HCT116 (cell line): Measurements from ENCODE around the gene RRBP1.

Source experiments
- ELF1 ChIP-seq: IDR thresholded peaks from 2 replicates; pipeline ENCODE4 v1.6.1; 2012; ENCODE audit warnings: low read depth, borderline replicate concordance
- EZH2 ChIP-seq: fragments of 200-600 bp; sonication (generic); IDR thresholded peaks from 2 replicates; pipeline ENCODE4 v1.6.1; 2017; ENCODE audit warnings: antibody characterized with exemption, mixed run types
- EZH2phosphoT487 ChIP-seq: fragments of 200-600 bp; IDR thresholded peaks from 2 replicates; pipeline ENCODE4 v1.6.1; 2018; ENCODE audit warnings: antibody characterized with exemption, borderline replicate concordance
- JUND ChIP-seq: IDR thresholded peaks from 2 replicates; pipeline ENCODE4 v1.6.1; 2012
- MAX ChIP-seq: IDR thresholded peaks from 2 replicates; pipeline ENCODE4 v1.6.1; 2012
- POLR2A ChIP-seq: IDR thresholded peaks from 2 replicates; pipeline ENCODE4 v1.7.0; 2011; ENCODE audit warnings: borderline replicate concordance; ENCODE audit not compliant: insufficient read depth, insufficient read length; ENCODE audit errors: extremely low read depth
- POLR2AphosphoS5 ChIP-seq: IDR thresholded peaks from 2 replicates; pipeline ENCODE4 v1.6.1; 2011; ENCODE audit warnings: mild to moderate bottlenecking, low read depth, low read length, moderate library complexity
- RAD21 ChIP-seq: IDR thresholded peaks from 2 replicates; pipeline ENCODE4 v1.6.1; 2012; ENCODE audit warnings: low read depth, mild to moderate bottlenecking
- YY1 ChIP-seq: IDR thresholded peaks from 2 replicates; pipeline ENCODE4 v1.6.1; 2011; ENCODE audit warnings: low read length, low read depth, moderate library complexity, mild to moderate bottlenecking; ENCODE audit not compliant: insufficient replicate concordance; ENCODE audit errors: extremely low read depth
- ZFX ChIP-seq: fragments of 450-650 bp; IDR thresholded peaks from 2 replicates; pipeline ENCODE4 v1.6.1; 2017

GRCh38 chr20:17579369-17580039 is 102.5 kb downstream of the RRBP1 start:
- no peak for TF ChIP-seq YY1
- TF ChIP-seq JUND, result no peak
- TF ChIP-seq POLR2AphosphoS5, result no peak
- TF ChIP-seq POLR2A, result no peak
- no peak for TF ChIP-seq EZH2phosphoT487
- TF ChIP-seq EZH2, result no peak
- no peak for TF ChIP-seq ELF1
- TF ChIP-seq ZFX, result no peak
- TF ChIP-seq RAD21, result no peak
- no peak for TF ChIP-seq MAX
